Adrenal gland (tissue), 5 donors: ENCODE data around the gene ARFGAP1.

Experiments
- CTCF ChIP-seq, 6 experiments: fragments of 450-650 bp in 4 of 6; fragments of 200-600 bp in 2 of 6; sonication (generic) in 1 of 6; IDR thresholded peaks; 1 replicate in 5 of 6; 2 replicates in 1 of 6; pipeline versions ENCODE4 v1.5.1 to v1.8.0; 2016 to 2021; ENCODE audit warnings: antibody characterized with exemption in 6 of 6, mild to moderate bottlenecking in 2 of 6, moderate library complexity in 1 of 6
- POLR2A ChIP-seq, 2 donors: fragments of 450-650 bp; IDR thresholded peaks; one replicate each; pipeline ENCODE4 v1.6.1; 2017; ENCODE audit warnings: antibody characterized with exemption in 2 of 2, mild to moderate bottlenecking in 2 of 2, moderate library complexity in 1 of 2
- donor health status: DM: no; HTN: no; CAD: no.

GRCh38 chr20:63244468-63244867 is 28.1 kb upstream of the ARFGAP1 start:
- no peak for TF ChIP-seq CTCF (IDR thresholded peaks at IDR 0.05)
- TF ChIP-seq POLR2A (IDR thresholded peaks at IDR 0.05), result no peak
